ENCODE data around the gene TMC6. TPM values are rescaled to one million over a fixed set of nuclear protein-coding genes. Genes with fewer than 3 reads are reported as not detected.
A peak's percentile ranks its signal among the peaks of the same experiment; 100 is the strongest.

The TMC6 gene
- total and polyA plus RNA-seq, 2 of the 13 experiments (the other 11 are each of a cell fraction or from before 2014, with no cell fraction given), result 48.4 to 99.1 TPM

GRCh38 chr17:78112518-78113471 is 15.8 kb downstream of the TMC6 start (continued):
- TF ChIP-seq ZNF142 (CRISPR knock-in tag; IDR thresholded peaks at IDR 0.05) (0 out of 2 replicates have a peak, but pooled peaks have one; percentile 44), ATAD3A (CRISPR knock-in tag; IDR thresholded peaks at IDR 0.05) (no peak; the same call in 1 of the 2 replicates), ZNF574 (CRISPR knock-in tag; IDR thresholded peaks at IDR 0.05) (peak; percentile 59), CHCHD3 (CRISPR knock-in tag; IDR thresholded peaks at IDR 0.05) (no peak), RAD21 (CRISPR knock-in tag; IDR thresholded peaks at IDR 0.05) (peak; percentile 98), TCF12 (IDR thresholded peaks at IDR 0.05) (no peak), TCF12 (CRISPR knock-in tag; IDR thresholded peaks at IDR 0.05) (no peak), ZNF597 (CRISPR knock-in tag; IDR thresholded peaks at IDR 0.05) (no peak), CENPBD1 (CRISPR knock-in tag; IDR thresholded peaks at IDR 0.05; ENCODE audit: borderline replicate concordance, low read depth) (no peak), JUND (CRISPR knock-in tag; IDR thresholded peaks at IDR 0.05) (no peak), XBP1 (CRISPR knock-in tag; IDR thresholded peaks at IDR 0.05) (no peak), MXD4 (CRISPR knock-in tag; IDR thresholded peaks at IDR 0.05) (peak; percentile 73; the same call in 1 of the 2 replicates), RELA (CRISPR knock-in tag; IDR thresholded peaks at IDR 0.05) (peak; percentile 75; the same call in 1 of the 2 replicates), NFYC (CRISPR knock-in tag; IDR thresholded peaks at IDR 0.05) (0 out of 2 replicates have a peak, but pooled peaks have one; percentile 28), CSRNP1 (CRISPR knock-in tag; IDR thresholded peaks at IDR 0.05) (no peak)

Measured in HepG2 (cell line).